Lower leg skin (tissue), 4 donors: Measurements from ENCODE around the gene MRFAP1L1. TPM values are rescaled to one million over a fixed set of nuclear protein-coding genes. Genes with fewer than 3 reads are reported as not detected.
"Not testable (repeated sequence)": the region's sequence is repeated elsewhere in the genome, so short reads cannot be mapped to it uniquely, and the experiment has no call there.

Experiments
- DNase-seq, 2 donors: peaks; one replicate each; pipeline ENCODE4 v3.0.0-alpha.2; 2019; ENCODE audit warnings: low spot score in 2 of 2
- H3K4me3 ChIP-seq: fragments of 200-600 bp; sonication (generic); 2 replicates; pipeline ENCODE4 v1.5.1; 2017; ENCODE audit warnings: mild to moderate bottlenecking, low read depth; ENCODE audit not compliant: poor library complexity, severe bottlenecking
- CTCF ChIP-seq, 3 donors: fragments of 450-650 bp; IDR thresholded peaks; one replicate each; pipeline ENCODE4 v1.5.1; 2016; ENCODE audit warnings: antibody characterized with exemption in 3 of 3, mild to moderate bottlenecking in 3 of 3, moderate library complexity in 2 of 3
- POLR2A ChIP-seq, 2 donors: fragments of 450-650 bp; IDR thresholded peaks; one replicate each; pipeline ENCODE4 v1.6.1; 2016 to 2017; ENCODE audit warnings: antibody characterized with exemption in 2 of 2, mild to moderate bottlenecking in 1 of 2, moderate library complexity in 1 of 2
- WGBS, 2 donors: methylation state at CpG; one replicate each; pipeline ENCODE4 v1.1.5; 2018; 5-methylcytosine and 5-hydroxymethylcytosine counted together
- intact Hi-C: fragments of 100-400 bp; cut with DNase I; formaldehyde crosslinking; loops from one replicate; pipeline ENCODE4 v1.15.0; 2023; ENCODE audit warnings: low total_unique reads
- total RNA-seq, 4 donors: library from RNA; depleted of rRNA; stranded (reverse); fragments of >200 nt; gene quantifications; one replicate each; pipeline ENCODE4 v1.1.0, GENCODE V29; 2016

Gene MRFAP1L1
- total RNA-seq, 4 donors from 2014 or later = 52.8 to 73.8 (median 69.1) TPM

- 77 to 85% methylated on average over 3 of the region's 3 CpGs for WGBS, 2 donors
- intact Hi-C loops = loop anchor here (5.0 to 10.0 kb wide), 2 partner anchors 347 to 364 kb away; no protein-coding TSS in a partner anchor
- DNase-seq = no peak
- TF ChIP-seq POLR2A (IDR thresholded peaks at IDR 0.05) = no peak
- TF ChIP-seq CTCF (IDR thresholded peaks at IDR 0.05) = no peak
- H3K4me3 ChIP-seq = no peak overlapping the region
These were observed 18.2 kb upstream of the MRFAP1L1 start for GRCh38 chr4:6727943-6728250.

- no peak for TF ChIP-seq POLR2A (IDR thresholded peaks at IDR 0.05)
- no peak overlapping the region for H3K4me3 ChIP-seq
- WGBS, 2 donors = 51 to 57% methylated on average over 30 of the region's 31 CpGs
- no peak for DNase-seq
- intact Hi-C loops = loop anchor here (5.0 to 10.0 kb wide), 2 partner anchors 347 to 365 kb away; no protein-coding TSS in a partner anchor
These were observed 17.6 kb upstream of the MRFAP1L1 start for GRCh38 chr4:6727081-6727942.

GRCh38 chr4:6725427-6725961 is 15.8 kb upstream of the MRFAP1L1 start:
- 87 to 90% methylated on average over 15 to 16 of the region's 16 CpGs for WGBS, 2 donors
- not testable (repeated sequence) for DNase-seq, H3K4me3 ChIP-seq
- intact Hi-C loops = loop anchor here (5.0 to 10.0 kb wide), 2 partner anchors 349 to 367 kb away; no protein-coding TSS in a partner anchor

GRCh38 chr4:6724421-6725111 is 14.9 kb upstream of the MRFAP1L1 start:
- 49 to 63% methylated on average over 19 to 21 of the region's 21 CpGs for WGBS, 2 donors
- TF ChIP-seq POLR2A (IDR thresholded peaks at IDR 0.05) (no peak), CTCF (IDR thresholded peaks at IDR 0.05) (no peak)
- intact Hi-C loops = loop anchor here (5.0 to 10.0 kb wide), 3 partner anchors 148 to 368 kb away; no protein-coding TSS in a partner anchor
- no peak overlapping the region for H3K4me3 ChIP-seq
- DNase-seq = no peak

- intact Hi-C loops = loop anchor here (5.0 to 10.0 kb wide), 2 partner anchors 148 to 351 kb away; no protein-coding TSS in a partner anchor
- 87 to 95% methylated on average over 8 of the region's 8 CpGs for WGBS, 2 donors
- H3K4me3 ChIP-seq = no peak overlapping the region
- TF ChIP-seq CTCF (IDR thresholded peaks at IDR 0.05) (no peak), POLR2A (IDR thresholded peaks at IDR 0.05) (no peak)
- no peak for DNase-seq
These were observed 14.2 kb upstream of the MRFAP1L1 start for GRCh38 chr4:6723851-6724250.

- 95% methylated on average over 11 to 12 of the region's 12 CpGs for WGBS, 2 donors
- TF ChIP-seq CTCF (IDR thresholded peaks at IDR 0.05) (no peak), POLR2A (IDR thresholded peaks at IDR 0.05) (no peak)
- H3K4me3 ChIP-seq = no peak overlapping the region
- intact Hi-C loops = loop anchor here (5.0 to 10.0 kb wide), 2 partner anchors 149 to 352 kb away; no protein-coding TSS in a partner anchor
- peak in 1 of 2 donors; percentile 62 for DNase-seq
These were observed 13.2 kb upstream of the MRFAP1L1 start for GRCh38 chr4:6722891-6723290.
